SJCRH30 (cell line): ENCODE data around the gene DVL3. TPM values are rescaled to one million over a fixed set of nuclear protein-coding genes. Genes with fewer than 3 reads are reported as not detected.
"Not testable (repeated sequence)": the region's sequence is repeated elsewhere in the genome, so short reads cannot be mapped to it uniquely, and the experiment has no call there.

Experiments
- DNase-seq, 2 experiments: peaks; one replicate each; pipeline ENCODE4 v3.0.0-alpha.2; 2015 to 2020
- H3K27ac ChIP-seq: fragments of 250-450 bp; sonication (Bioruptor Pico); 2 replicates; pipeline ENCODE4 v1.5.1; 2020; ENCODE audit warnings: mild to moderate bottlenecking, moderate library complexity
- H3K27me3 ChIP-seq: fragments of 250-450 bp; sonication (Bioruptor Pico); 2 replicates; pipeline ENCODE4 v1.5.1; 2020; ENCODE audit warnings: mild to moderate bottlenecking, moderate library complexity
- H3K36me3 ChIP-seq: fragments of 250-450 bp; sonication (Bioruptor Pico); 2 replicates; pipeline ENCODE4 v1.5.1; 2020; ENCODE audit warnings: mild to moderate bottlenecking, moderate library complexity
- H3K4me1 ChIP-seq: fragments of 250-450 bp; sonication (Bioruptor Pico); 2 replicates; pipeline ENCODE4 v1.5.1; 2020; ENCODE audit warnings: mild to moderate bottlenecking, moderate library complexity
- H3K4me3 ChIP-seq: fragments of 250-450 bp; sonication (Bioruptor Pico); 2 replicates; pipeline ENCODE4 v1.5.1; 2020; ENCODE audit warnings: mild to moderate bottlenecking, moderate library complexity
- H3K9me3 ChIP-seq: fragments of 250-450 bp; sonication (Bioruptor Pico); replicated peaks from 2 replicates; pipeline ENCODE4 v1.5.1; 2020; ENCODE audit warnings: mild to moderate bottlenecking, moderate library complexity
- total RNA-seq: library from RNA; depleted of rRNA; stranded (reverse); fragments of >200 nt; shearing (Covaris generic); gene quantifications from 2 replicates; pipeline ENCODE4 v1.2.3, GENCODE V29; 2014; rRNA removed

The DVL3 gene
- total RNA-seq, result 38.5 and 43.7 TPM in 2 replicates

DNA sequence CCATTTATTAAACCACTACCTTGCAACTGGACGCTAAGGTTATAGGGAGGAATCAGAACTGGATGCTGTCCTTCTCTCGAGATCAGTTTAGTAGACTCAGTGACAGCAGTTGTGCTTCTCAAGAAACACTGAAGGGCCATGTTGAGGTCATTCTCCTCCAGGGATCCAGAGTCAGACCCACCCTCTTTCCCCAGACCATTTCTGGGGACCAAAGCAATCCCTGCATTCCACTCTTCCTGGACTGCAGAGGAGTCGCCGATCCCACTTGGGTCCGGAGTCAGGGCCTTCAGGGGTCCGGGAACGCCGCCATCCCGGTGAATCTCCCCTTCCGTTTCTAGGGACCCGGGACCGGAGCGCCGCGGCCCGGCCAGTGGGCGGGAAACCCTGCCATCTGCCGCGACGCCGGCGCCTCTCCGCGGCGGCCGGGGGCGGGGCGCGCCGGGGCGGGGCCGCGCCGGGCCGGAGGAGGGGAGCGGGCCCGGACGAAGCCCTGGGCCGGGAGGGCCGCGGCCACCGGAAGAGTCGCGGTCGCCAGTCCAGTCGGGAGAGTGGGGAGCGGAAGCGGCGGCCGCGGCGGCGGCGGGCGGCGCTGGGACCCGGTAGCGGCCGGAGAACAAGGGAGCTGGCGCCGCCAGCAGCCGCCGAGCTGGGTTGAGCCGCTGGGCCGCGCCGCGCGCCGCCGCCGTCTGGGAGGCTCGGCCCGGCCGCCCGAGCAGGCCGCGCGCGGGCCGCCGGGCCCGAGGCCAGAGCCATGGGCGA is at the start of gene DVL3:
Gene DVL3 (plus strand): TSS at position 493 of the 759 bp plus-strand sequence. CDS start 259 bp downstream, at position 752.
- Histone ChIP-seq H3K4me3 (peak within 1 kb of the TSS; percentile 98), H3K36me3 (no peaks in the 10 kb centered on the region), H3K4me1 (peaks cover 7% of the 10 kb centered on the region; the same call in 1 of the 2 replicates), H3K9me3 (no peaks in the 10 kb centered on the region), H3K27me3 (no peaks in the 10 kb centered on the region), H3K27ac (peak within 1 kb of the TSS; percentile 81)
- peak; percentile 59 to 73 for DNase-seq

DNA sequence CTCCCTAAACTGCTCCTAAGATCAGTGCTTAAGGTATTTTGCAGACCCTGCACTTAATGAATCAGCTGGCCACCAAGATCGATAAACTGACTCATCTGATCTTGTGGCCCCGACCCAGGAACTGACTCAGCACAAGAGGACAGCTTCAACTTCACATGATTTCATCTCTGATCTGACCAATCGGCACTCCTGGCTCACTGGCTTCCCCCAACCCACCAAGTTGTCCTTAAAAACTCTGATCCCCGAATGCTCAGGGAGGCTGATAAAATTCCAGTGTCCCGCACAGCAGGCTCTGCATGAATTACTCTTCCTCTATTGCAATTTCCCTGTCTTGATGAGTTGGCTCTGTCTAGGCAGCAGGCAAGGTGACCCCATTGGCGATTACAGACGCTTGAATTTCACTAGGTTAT is 44.9 kb upstream of the DVL3 start:
- Histone ChIP-seq H3K36me3 (no peaks in the 10 kb centered on the region), H3K27ac (no peak overlapping the region), H3K27me3 (no peaks in the 10 kb centered on the region; the same call in 1 of the 2 replicates), H3K4me1 (peaks cover 2% of the 10 kb centered on the region; the same call in 1 of the 2 replicates), H3K4me3 (no peak overlapping the region), H3K9me3 (no peaks in the 10 kb centered on the region)
- DNase-seq, result peak; percentile 13 to 18

DNA sequence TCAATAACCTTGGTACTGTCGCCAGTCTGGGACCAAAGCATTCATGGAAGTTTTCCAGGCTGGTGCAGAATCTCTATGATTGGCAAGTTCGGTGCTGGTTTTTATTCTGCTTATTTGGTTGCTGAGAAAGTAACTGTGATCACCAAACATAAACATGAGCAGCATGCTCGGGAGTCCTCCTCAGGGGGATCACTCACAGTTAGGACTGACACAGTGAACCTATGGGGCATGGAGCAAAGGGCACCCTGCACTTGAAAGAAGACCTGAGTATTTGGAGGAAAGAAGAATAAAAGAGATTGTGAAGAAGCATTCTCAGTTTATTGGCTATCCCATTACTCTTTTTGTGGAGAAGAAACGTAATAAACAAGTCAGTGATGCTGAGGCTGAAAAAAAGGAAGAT is 39.2 kb upstream of the DVL3 start:
- Histone ChIP-seq H3K27me3 (no peaks in the 10 kb centered on the region; the same call in none of the 2 replicates), H3K27ac (no peak overlapping the region), H3K9me3 (no peaks in the 10 kb centered on the region), H3K4me3 (no peak overlapping the region), H3K36me3 (no peaks in the 10 kb centered on the region), H3K4me1 (no peaks in the 10 kb centered on the region)
- DNase-seq, result no peak

DNA sequence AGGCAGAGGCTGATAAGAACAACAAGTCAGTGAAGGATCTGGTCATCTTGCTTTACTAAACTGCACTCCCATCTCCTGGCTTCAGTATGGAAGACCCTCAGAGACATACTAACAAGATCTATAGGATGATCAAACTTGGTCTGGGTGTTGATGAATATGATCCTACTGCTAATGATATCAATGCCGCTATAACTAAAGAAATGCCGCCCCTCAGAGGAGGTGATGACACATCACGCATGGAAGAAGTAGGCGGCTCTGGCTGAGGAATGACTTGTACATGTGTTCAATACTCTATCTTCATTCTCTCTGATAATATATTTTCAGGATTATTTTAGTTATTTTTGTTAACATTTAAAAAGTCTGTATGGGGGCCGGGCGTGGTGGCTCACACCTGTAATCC is 37.5 kb upstream of the DVL3 start:
- Histone ChIP-seq H3K27me3 (no peaks in the 10 kb centered on the region; the same call in none of the 2 replicates), H3K4me3 (no peak overlapping the region), H3K27ac (no peak overlapping the region), H3K36me3 (no peaks in the 10 kb centered on the region), H3K9me3 (no peaks in the 10 kb centered on the region), H3K4me1 (no peaks in the 10 kb centered on the region)
- DNase-seq, result peak in 1 of 2 experiments; percentile 16

DNA sequence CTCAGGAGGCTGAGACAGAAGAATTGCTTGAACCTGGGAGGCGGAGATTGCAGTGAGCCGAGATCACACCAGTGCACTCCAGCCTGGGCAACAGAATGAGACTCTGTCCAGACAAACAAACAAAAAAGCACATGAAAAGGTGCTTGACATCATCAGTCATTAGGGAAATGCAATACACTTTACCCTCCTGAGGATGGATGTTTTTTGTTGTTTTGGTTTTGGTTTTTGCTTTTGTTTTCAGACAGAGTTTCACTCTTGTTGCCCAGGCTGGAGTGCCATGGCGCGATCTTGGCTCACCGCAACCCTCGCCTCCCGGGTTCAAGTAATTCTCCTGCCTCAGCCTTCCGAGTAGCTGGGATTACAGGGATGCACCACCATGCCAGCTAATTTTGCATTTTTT is 34.1 kb upstream of the DVL3 start:
- DNase-seq, H3K9me3 ChIP-seq, H3K27me3 ChIP-seq, H3K4me1 ChIP-seq, H3K4me3 ChIP-seq, H3K27ac ChIP-seq, H3K36me3 ChIP-seq: not testable (repeated sequence)

DNA sequence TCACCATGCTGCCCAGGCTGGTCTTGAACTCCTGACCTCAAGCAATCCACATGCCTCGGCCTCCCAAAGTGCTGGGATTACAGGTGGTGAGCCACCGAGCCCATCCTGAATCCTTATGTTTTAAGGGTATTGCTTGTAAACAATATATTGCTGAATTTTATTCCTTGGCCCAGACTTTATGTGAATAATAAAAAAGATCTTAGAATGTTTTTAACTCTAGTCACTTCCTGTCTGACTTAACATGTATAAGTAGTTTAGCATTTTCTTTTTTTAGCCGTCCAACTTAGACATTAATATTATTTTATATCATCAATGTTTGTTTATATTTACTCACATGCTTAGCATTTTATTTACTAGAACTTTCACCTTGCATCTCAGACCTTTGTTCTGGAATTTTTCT is 29.2 kb upstream of the DVL3 start:
- Histone ChIP-seq H3K4me1 (no peaks in the 10 kb centered on the region), H3K27me3 (no peaks in the 10 kb centered on the region), H3K4me3 (no peak overlapping the region), H3K36me3 (no peaks in the 10 kb centered on the region), H3K9me3 (no peaks in the 10 kb centered on the region), H3K27ac (no peak overlapping the region)
- DNase-seq, result no peak

DNA sequence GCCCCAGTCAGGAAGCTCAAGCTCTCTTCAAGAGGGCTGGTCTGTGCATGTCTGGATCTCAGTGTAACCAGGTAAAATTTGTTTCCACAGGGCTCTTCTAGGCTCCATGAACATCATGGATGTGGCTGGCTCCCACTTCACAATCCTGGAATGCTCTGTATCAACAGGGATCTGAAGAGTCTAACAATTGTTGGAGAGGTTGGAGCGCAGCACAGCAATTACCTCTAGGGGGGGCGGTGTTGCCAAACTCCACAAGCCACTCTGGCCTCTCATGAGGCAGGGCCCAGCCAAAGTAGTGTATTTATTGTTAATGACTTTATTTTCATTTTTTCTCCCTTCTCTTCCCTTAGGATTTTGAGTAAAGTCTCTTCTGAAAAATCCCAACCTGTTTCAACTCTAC is 26.2 kb upstream of the DVL3 start:
- DNase-seq, result peak; percentile 19 to 44
- no peaks in the 10 kb centered on the region; the same call in 1 of the 2 replicates for H3K4me1 ChIP-seq
- H3K27me3 ChIP-seq, result no peaks in the 10 kb centered on the region
- H3K4me3 ChIP-seq, result no peak overlapping the region
- H3K36me3 ChIP-seq, result no peaks in the 10 kb centered on the region
- no peaks in the 10 kb centered on the region for H3K9me3 ChIP-seq
- H3K27ac ChIP-seq, result no peak overlapping the region

DNA sequence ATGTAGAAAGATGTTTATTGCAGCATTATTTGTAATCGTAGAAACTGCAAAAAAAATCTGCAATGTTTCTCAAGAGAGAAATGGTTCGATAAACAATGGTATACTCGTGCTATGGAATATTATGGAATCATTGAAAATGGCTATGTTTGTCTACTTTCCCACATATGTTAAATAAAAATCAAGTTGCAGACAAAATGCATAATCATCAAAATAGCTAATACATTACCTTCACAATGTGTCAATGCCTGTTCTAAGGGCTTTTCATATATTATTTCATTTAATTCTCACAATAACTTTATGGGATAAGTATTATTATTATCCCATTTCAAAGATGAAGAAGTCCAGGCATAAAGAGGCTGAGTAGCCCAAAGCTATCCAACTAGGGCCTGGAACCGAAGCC is 22.2 kb upstream of the DVL3 start:
- Histone ChIP-seq H3K4me3 (no peak overlapping the region), H3K4me1 (peaks cover 6% of the 10 kb centered on the region; the same call in 1 of the 2 replicates), H3K27ac (no peak overlapping the region), H3K9me3 (no peaks in the 10 kb centered on the region), H3K27me3 (no peaks in the 10 kb centered on the region), H3K36me3 (no peaks in the 10 kb centered on the region)
- no peak for DNase-seq

DNA sequence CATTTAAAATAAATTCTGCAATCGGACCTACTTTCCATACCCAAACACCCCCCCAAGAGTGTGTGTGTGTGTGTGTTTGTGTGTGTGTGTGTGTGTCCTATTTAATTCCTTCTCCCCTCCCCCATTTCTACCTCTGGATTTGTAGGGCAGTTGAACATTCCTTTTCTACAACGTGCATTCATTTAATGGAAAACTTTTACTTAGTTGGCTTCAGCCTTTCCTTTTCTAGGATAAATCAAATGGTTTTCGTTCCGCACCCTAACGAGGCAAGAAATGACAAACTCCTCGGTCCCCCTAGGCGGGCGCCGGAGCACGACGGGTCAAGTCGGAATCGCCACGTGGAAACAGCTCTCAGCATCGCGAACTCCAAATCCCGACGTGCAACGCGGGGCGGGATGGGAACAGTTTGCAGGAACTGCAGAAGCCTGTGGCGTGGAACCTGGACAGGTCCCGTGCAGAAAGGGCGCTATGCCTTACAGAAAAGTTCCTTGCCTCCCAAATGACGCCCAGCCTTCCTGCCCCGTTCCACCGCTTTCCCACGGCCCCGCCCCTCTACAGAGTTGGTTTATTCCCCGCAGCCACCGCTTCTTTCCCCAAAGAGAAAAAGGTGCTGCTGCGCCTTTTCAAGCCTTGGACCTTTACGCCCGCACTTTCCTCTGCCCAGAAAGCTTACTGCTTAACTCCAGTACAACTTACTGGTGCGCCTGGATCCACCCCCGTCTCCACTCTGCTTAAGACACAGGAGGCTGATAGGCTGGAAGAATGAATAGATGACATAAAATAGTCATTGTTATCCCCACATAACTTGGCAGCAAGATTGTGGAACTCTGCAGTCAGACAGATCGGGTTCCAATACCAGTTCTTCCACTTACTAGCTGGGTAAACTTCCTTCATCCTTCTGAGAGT is 21.1 kb upstream of the DVL3 start:
- Histone ChIP-seq H3K27ac (peak overlapping the region; percentile 73), H3K9me3 (no peaks in the 10 kb centered on the region), H3K27me3 (no peaks in the 10 kb centered on the region), H3K4me1 (peaks cover 6% of the 10 kb centered on the region; the same call in 1 of the 2 replicates), H3K36me3 (peaks cover 2% of the 10 kb centered on the region; the same call in 1 of the 2 replicates), H3K4me3 (peak overlapping the region; percentile 83)
- peak; percentile 89 to 91 for DNase-seq

DNA sequence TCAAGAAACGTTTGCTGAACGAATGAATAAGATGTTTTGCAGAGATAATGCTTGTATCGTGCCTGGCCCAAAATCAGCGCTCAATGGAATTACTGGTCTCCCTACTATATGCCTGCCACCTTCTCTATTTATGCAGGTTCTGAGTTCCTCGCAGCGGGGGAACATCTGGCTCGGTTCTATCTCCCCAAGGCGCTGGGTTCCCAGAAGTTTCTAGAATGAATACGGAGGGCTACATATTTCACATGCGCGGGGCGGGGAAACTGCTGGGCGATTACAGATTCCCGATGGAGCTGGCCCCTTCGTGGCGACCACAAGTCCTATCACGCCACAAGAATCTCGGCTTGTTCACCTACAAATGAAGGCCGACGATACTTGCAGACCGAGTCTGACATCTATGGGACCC is 20.4 kb upstream of the DVL3 start:
- H3K4me3 ChIP-seq, result peak overlapping the region; percentile 83
- H3K36me3 ChIP-seq, result peaks cover 5% of the 10 kb centered on the region; the same call in 1 of the 2 replicates
- H3K27me3 ChIP-seq, result no peaks in the 10 kb centered on the region
- DNase-seq, result no peak
- peak overlapping the region; percentile 73 for H3K27ac ChIP-seq
- H3K9me3 ChIP-seq, result no peaks in the 10 kb centered on the region
- peaks cover 6% of the 10 kb centered on the region; the same call in 1 of the 2 replicates for H3K4me1 ChIP-seq

DNA sequence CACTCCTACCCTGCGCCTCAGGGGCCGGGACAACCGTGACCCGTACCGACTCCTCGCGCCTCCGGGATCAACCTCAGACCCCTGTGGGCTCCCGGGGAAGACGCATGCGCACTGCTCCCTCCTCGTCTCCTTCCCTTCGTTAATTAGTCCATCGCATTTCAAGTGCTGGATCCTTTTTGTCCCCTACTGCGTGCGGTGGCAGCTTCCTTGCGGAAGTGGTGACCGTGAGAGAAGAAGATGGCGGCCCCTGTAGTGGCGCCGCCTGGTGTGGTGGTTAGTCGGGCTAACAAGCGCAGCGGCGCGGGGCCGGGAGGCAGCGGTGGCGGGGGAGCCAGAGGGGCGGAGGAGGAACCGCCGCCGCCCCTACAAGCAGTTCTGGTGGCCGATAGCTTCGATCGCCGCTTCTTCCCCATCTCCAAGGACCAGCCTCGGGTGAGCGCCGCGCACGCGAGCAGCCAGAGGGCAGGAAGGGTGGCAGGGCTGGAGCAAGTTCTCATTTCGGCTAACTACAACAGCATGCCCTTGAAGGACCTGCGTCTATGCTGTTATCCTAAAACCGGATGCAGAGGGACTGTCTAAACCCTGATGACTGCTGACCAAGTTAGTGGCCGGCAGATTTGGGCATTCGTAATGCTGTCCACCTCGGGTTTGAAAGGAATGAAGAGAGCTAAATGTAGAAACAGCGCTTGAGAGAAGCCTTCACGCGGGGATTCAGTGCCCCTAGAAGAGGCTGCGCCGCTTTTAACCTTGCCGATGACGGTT is 19.8 kb upstream of the DVL3 start, which contains the start of gene EIF2B5:
Gene EIF2B5 (plus strand): TSS at position 210 of the 762 bp plus-strand sequence. CDS start 28 bp downstream, at position 238.
- Histone ChIP-seq H3K27me3 (no peaks in the 10 kb centered on the region), H3K27ac (peak within 1 kb of the TSS; percentile 73), H3K9me3 (no peaks in the 10 kb centered on the region), H3K36me3 (peaks cover 8% of the 10 kb centered on the region; the same call in 1 of the 2 replicates), H3K4me1 (peaks cover 6% of the 10 kb centered on the region; the same call in 1 of the 2 replicates), H3K4me3 (peak within 1 kb of the TSS; percentile 83)
- DNase-seq, result peak; percentile 93 to 94

DNA sequence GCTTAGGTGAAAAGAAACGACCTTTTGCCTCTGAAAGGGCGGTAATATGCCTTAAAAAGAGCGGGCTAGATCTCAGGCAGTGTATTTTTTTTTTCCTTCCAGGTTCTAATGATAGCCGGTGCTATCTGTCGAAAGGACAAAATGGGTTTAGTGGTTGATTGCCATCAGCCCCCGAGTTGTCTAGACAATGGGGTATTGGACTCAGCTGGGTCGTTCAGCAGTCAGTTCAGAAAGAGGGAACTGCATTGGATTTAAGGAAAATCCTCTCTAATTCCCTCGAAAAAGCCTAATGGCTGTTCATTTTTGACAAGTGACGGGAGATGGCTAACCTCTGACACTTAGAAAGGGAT is 19.3 kb upstream of the DVL3 start:
- DNase-seq, result no peak

DNA sequence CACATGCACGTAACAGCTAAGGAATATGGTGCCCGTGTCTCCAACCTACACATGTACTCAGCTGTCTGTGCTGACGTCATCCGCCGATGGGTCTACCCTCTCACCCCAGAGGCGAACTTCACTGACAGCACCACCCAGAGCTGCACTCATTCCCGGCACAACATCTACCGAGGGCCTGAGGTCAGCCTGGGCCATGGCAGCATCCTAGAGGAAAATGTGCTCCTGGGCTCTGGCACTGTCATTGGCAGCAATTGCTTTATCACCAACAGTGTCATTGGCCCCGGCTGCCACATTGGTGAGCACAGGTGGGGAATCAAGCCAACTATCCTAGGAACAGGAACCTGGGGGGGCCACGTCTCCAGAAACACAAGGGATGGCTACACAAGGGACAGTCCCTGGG is 14.7 kb upstream of the DVL3 start:
- H3K27me3 ChIP-seq, result no peaks in the 10 kb centered on the region
- H3K27ac ChIP-seq, result no peak overlapping the region
- peaks cover 38% of the 10 kb centered on the region for H3K36me3 ChIP-seq
- no peak overlapping the region for H3K4me3 ChIP-seq
- H3K4me1 ChIP-seq, result peaks cover 8% of the 10 kb centered on the region; the same call in 1 of the 2 replicates
- no peaks in the 10 kb centered on the region for H3K9me3 ChIP-seq
- DNase-seq, result no peak

More for the DNA sequence above, 19.3 kb upstream of the DVL3 start:
- H3K27ac ChIP-seq, result peak overlapping the region; percentile 73; the same call in 1 of the 2 replicates
- peaks cover 6% of the 10 kb centered on the region; the same call in 1 of the 2 replicates for H3K4me1 ChIP-seq
- H3K36me3 ChIP-seq, result peaks cover 14% of the 10 kb centered on the region; the same call in 1 of the 2 replicates
- no peaks in the 10 kb centered on the region for H3K9me3 ChIP-seq
- H3K27me3 ChIP-seq, result no peaks in the 10 kb centered on the region
- H3K4me3 ChIP-seq, result peak overlapping the region; percentile 83

DNA sequence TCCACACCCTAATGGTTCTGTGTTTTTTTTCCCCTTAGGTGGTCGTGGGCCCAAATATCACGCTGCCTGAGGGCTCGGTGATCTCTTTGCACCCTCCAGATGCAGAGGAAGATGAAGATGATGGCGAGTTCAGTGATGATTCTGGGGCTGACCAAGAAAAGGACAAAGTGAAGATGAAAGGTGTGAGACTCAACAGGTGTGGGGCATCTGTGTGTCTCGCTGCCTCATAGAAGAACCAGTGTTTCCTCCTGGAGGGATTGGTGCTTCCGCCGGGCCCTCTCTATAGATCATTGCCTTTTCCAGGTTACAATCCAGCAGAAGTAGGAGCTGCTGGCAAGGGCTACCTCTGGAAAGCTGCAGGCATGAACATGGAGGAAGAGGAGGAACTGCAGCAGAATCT is 13.0 kb upstream of the DVL3 start:
- peaks cover 8% of the 10 kb centered on the region; the same call in 1 of the 2 replicates for H3K4me1 ChIP-seq
- no peak for DNase-seq
- H3K27me3 ChIP-seq, result no peaks in the 10 kb centered on the region
- peaks cover 42% of the 10 kb centered on the region for H3K36me3 ChIP-seq
- H3K27ac ChIP-seq, result no peak overlapping the region
- no peaks in the 10 kb centered on the region for H3K9me3 ChIP-seq
- no peak overlapping the region for H3K4me3 ChIP-seq
